PC-9 (cell line): ENCODE data around the gene TUBB4B.

Experiments used
- EZH2 ChIP-seq: fragments of 200-600 bp; sonication (generic); IDR thresholded peaks from 2 replicates; pipeline ENCODE4 v1.8.0; 2017; ENCODE audit warnings: antibody characterized with exemption, low read depth
- TF ChIP-seq, protein P1 (sequence below): fragments of 200-600 bp; sonication (generic); conservative IDR thresholded peaks from 2 replicates; pipeline ENCODE4 v1.6.1; 2017; ENCODE audit warnings: mixed run types, antibody characterized with exemption, mild to moderate bottlenecking, moderate library complexity

DNA sequence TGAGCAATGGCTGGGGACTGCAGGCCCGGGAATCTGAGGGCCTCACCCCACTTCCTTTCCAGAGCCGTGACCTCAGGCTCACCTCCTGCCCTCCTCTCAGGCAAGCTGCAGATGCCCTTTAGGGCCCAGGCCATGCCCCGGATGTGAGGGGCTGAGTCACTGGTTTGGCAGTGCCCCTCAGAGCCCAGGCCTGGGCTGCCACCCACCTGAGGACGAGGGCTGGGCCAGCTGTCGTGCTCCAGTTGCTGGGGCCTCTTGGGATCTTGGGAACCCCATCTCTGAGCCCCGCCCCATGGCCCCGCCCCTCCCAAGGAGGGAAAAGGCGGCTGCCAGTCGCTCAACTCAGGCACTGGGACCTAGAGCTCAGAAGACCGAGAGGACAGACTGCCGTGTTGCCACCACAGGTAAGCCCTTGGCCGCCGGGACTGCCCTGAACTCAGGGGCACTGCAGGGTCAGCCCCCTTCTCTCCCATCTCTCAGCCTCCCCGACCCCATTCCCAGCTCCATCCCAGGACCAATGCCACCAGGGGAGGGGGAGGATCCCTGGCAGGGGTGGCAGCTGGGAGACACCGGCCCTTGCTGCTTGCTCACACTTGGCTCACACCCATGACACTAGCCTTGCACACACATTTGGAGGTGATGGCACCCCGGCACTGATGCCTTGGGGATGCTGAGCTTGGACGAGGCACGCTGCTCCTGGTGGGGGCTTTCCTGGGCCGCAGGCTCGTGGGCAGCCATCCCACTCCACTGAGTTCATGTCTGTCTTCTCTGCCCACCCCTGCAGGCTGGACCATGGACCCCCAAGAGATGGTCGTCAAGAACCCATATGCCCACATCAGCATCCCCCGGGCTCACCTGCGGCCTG is 16.0 kb upstream of the TUBB4B start, which contains the start of gene CYSRT1:
- TF ChIP-seq, protein P1, sequence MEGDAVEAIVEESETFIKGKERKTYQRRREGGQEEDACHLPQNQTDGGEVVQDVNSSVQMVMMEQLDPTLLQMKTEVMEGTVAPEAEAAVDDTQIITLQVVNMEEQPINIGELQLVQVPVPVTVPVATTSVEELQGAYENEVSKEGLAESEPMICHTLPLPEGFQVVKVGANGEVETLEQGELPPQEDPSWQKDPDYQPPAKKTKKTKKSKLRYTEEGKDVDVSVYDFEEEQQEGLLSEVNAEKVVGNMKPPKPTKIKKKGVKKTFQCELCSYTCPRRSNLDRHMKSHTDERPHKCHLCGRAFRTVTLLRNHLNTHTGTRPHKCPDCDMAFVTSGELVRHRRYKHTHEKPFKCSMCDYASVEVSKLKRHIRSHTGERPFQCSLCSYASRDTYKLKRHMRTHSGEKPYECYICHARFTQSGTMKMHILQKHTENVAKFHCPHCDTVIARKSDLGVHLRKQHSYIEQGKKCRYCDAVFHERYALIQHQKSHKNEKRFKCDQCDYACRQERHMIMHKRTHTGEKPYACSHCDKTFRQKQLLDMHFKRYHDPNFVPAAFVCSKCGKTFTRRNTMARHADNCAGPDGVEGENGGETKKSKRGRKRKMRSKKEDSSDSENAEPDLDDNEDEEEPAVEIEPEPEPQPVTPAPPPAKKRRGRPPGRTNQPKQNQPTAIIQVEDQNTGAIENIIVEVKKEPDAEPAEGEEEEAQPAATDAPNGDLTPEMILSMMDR: no peak
- no peak for TF ChIP-seq EZH2
